ENCODE results near the gene APOB. TPM values are rescaled to one million over a fixed set of nuclear protein-coding genes. Genes with fewer than 3 reads are reported as not detected.

APOB gene
- total RNA-seq, 1 donor: under 0.01 TPM

DNA sequence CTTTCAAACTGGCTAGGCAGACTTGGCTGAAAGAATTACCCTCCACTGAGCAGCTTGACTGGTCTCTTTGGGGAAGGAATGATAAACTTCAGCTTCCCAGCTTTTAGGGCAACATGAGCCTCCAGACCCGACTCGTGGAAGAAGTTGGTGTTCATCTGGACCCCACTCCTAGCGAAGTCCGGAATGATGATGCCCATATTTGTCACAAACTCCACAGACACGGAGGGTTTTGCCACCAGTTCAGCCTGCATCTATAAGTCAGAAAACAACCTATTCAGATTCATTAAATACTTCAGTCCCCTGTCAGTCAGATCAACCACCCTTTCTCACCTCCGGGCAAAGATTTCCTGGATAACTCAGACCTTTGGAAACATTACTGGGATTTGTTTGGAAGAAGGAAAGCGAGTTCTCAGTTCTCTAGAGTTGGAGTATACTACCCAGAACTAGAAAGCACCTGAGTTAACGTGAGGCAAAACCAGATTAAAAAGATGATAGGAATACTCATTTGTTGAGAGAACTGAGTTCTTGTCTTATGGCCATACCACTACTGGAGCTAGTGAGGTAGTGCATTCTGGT, 21.0 kb downstream of the APOB start:
- Histone ChIP-seq H3K4me3 (ENCODE audit: insufficient read depth, low read length) (no peak overlapping the region), H3K27me3 (ENCODE audit: insufficient read depth, low read length) (no peaks in the 10 kb centered on the region), H4K20me1 (ENCODE audit: insufficient read depth, low read length) (no peaks in the 10 kb centered on the region), H3K9me3 (ENCODE audit: low read depth, low read length) (no peaks in the 10 kb centered on the region), H3K4me1 (ENCODE audit: insufficient read depth, low read length) (no peaks in the 10 kb centered on the region), H3K27ac (ENCODE audit: low read depth, low read length) (no peak overlapping the region), H3K36me3 (ENCODE audit: insufficient read depth, low read length) (no peaks in the 10 kb centered on the region), H3K4me2 (ENCODE audit: insufficient read depth, low read length) (no peak overlapping the region), H3K79me2 (ENCODE audit: insufficient read depth, low read length) (no peaks in the 10 kb centered on the region), H2AFZ (ENCODE audit: low read length) (no peak overlapping the region)
- DNase-seq (ENCODE audit: insufficient read length, low spot score, missing footprints): no peak
- TF ChIP-seq, protein P1, sequence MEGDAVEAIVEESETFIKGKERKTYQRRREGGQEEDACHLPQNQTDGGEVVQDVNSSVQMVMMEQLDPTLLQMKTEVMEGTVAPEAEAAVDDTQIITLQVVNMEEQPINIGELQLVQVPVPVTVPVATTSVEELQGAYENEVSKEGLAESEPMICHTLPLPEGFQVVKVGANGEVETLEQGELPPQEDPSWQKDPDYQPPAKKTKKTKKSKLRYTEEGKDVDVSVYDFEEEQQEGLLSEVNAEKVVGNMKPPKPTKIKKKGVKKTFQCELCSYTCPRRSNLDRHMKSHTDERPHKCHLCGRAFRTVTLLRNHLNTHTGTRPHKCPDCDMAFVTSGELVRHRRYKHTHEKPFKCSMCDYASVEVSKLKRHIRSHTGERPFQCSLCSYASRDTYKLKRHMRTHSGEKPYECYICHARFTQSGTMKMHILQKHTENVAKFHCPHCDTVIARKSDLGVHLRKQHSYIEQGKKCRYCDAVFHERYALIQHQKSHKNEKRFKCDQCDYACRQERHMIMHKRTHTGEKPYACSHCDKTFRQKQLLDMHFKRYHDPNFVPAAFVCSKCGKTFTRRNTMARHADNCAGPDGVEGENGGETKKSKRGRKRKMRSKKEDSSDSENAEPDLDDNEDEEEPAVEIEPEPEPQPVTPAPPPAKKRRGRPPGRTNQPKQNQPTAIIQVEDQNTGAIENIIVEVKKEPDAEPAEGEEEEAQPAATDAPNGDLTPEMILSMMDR (IDR thresholded peaks at IDR 0.05; ENCODE audit: extremely low read depth, low read depth, low read length): no peak

DNA sequence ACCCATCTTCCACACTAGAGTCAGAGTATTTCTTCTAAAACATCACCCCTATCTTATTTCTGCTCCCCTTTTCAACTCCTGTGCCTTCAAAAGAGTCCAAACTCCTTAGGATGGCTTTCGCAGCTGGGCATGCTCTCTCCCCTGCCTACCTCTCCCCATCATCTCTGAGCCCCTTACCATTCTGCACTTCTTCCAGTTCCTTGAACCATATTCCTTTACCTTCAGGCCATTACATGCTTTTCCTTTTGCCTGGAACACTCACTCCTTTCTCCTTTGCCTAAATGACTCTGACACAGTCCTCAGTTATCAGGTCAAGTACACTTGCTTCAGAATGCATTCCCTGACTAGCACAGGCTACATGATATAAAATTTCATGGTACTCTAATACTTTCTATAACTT, 22.4 kb downstream of the APOB start:
- Histone ChIP-seq H2AFZ (ENCODE audit: low read length) (no peak overlapping the region), H3K9me3 (ENCODE audit: low read depth, low read length) (no peaks in the 10 kb centered on the region), H4K20me1 (ENCODE audit: insufficient read depth, low read length) (no peaks in the 10 kb centered on the region), H3K4me3 (ENCODE audit: insufficient read depth, low read length) (no peak overlapping the region), H3K4me2 (ENCODE audit: insufficient read depth, low read length) (no peak overlapping the region), H3K4me1 (ENCODE audit: insufficient read depth, low read length) (no peaks in the 10 kb centered on the region), H3K27me3 (ENCODE audit: insufficient read depth, low read length) (no peaks in the 10 kb centered on the region), H3K79me2 (ENCODE audit: insufficient read depth, low read length) (no peaks in the 10 kb centered on the region), H3K27ac (ENCODE audit: low read depth, low read length) (no peak overlapping the region), H3K36me3 (ENCODE audit: insufficient read depth, low read length) (no peaks in the 10 kb centered on the region)
- TF ChIP-seq, protein P1 (IDR thresholded peaks at IDR 0.05; ENCODE audit: extremely low read depth, low read depth, low read length): no peak
- DNase-seq (ENCODE audit: insufficient read length, low spot score, missing footprints): no peak

DNA sequence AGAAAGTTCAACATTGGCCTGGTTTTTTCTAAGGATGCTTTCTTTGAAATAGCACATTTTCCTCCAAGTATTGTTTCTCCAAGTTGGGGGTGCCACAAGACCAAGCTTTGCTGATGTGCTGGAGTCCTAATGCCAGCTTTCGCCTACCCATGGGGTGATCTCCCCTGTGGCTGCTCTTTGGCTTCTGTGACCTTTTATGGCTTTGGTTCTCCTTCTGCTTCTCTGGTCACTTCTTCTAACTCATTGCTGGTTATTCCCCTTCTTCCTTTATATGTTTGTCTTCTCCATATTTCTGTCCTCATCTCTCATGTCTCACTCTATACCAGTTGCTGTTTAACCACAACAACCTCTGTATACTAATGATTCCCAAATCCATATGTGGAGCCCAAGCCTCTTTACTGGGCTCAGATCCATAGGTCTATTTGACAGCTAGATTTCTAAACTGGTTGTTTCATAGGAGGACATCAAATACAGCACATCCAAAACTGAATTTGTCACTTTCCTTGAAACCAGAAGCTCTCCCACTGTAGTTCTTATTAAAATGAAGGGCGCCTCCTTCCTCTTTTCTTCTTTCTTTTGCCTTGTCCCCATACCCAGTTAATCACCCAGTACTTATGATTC, 23.1 kb downstream of the APOB start:
- Histone ChIP-seq H3K79me2 (ENCODE audit: insufficient read depth, low read length) (no peaks in the 10 kb centered on the region), H4K20me1 (ENCODE audit: insufficient read depth, low read length) (no peaks in the 10 kb centered on the region), H3K4me1 (ENCODE audit: insufficient read depth, low read length) (no peaks in the 10 kb centered on the region), H3K4me2 (ENCODE audit: insufficient read depth, low read length) (no peak overlapping the region), H2AFZ (ENCODE audit: low read length) (no peak overlapping the region), H3K4me3 (ENCODE audit: insufficient read depth, low read length) (no peak overlapping the region), H3K9me3 (ENCODE audit: low read depth, low read length) (no peaks in the 10 kb centered on the region), H3K27ac (ENCODE audit: low read depth, low read length) (no peak overlapping the region), H3K27me3 (ENCODE audit: insufficient read depth, low read length) (no peaks in the 10 kb centered on the region), H3K36me3 (ENCODE audit: insufficient read depth, low read length) (no peaks in the 10 kb centered on the region)
- DNase-seq (ENCODE audit: insufficient read length, low spot score, missing footprints): no peak
- TF ChIP-seq, protein P1 (IDR thresholded peaks at IDR 0.05; ENCODE audit: extremely low read depth, low read depth, low read length): no peak

DNA sequence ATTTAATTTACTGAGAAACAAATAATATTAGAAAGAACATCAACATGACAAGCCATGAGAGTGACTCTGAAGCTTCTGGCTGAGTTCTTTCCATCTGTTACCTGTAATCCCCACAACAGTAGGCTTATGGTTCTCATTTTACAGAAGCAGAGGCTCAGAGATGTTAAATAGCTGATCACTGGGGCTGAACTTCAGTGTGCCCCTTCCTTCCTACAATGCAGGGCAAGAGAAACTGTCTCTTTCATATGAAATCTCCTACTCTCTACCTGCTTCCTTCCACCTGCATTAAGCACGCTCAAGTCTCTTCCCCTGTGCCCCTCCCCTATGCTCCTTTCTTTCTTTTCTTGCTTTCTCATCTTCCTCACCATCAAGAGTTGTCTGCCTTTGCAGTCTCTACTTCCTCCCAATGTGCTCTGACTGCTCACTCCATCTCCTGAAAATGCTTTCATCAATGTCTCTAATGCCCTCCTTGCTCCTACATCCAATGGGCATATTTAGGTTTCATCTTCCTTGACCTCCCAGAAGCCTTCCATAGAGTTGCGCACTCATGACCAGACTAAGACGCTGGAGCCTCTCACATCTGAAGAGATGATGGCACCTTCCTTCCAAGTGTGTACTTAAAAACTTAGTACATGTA, 23.7 kb downstream of the APOB start:
- Histone ChIP-seq H3K79me2 (ENCODE audit: insufficient read depth, low read length) (no peaks in the 10 kb centered on the region), H3K4me1 (ENCODE audit: insufficient read depth, low read length) (no peaks in the 10 kb centered on the region), H3K9me3 (ENCODE audit: low read depth, low read length) (no peaks in the 10 kb centered on the region), H2AFZ (ENCODE audit: low read length) (no peak overlapping the region), H3K27ac (ENCODE audit: low read depth, low read length) (no peak overlapping the region), H3K4me2 (ENCODE audit: insufficient read depth, low read length) (no peak overlapping the region), H3K27me3 (ENCODE audit: insufficient read depth, low read length) (no peaks in the 10 kb centered on the region), H4K20me1 (ENCODE audit: insufficient read depth, low read length) (no peaks in the 10 kb centered on the region), H3K36me3 (ENCODE audit: insufficient read depth, low read length) (no peaks in the 10 kb centered on the region), H3K4me3 (ENCODE audit: insufficient read depth, low read length) (no peak overlapping the region)
- TF ChIP-seq, protein P1 (IDR thresholded peaks at IDR 0.05; ENCODE audit: extremely low read depth, low read depth, low read length): no peak
- no peak for DNase-seq (ENCODE audit: insufficient read length, low spot score, missing footprints)

Measured in osteoblast (primary cell).